ENCODE data around the gene C9.

DNA sequence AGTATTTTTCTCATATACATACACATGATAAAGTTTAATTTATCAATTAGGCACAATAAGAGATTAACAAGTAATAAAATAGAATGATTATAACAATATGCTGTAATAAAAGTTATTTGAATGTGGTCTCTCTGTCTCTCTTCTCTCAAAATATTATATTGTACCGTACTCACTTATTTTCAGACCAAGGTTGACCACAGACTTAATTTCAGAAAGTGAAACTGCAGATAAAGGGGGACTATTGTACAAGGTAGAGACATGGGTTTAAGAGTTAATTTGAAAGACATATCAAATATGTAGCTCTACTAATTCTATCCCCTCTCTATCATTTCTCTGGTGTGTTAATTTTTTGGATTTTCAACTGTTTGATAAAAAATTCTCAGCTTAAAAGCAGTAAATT, 20.0 kb upstream of the C9 start:
- TF ChIP-seq, protein P1, sequence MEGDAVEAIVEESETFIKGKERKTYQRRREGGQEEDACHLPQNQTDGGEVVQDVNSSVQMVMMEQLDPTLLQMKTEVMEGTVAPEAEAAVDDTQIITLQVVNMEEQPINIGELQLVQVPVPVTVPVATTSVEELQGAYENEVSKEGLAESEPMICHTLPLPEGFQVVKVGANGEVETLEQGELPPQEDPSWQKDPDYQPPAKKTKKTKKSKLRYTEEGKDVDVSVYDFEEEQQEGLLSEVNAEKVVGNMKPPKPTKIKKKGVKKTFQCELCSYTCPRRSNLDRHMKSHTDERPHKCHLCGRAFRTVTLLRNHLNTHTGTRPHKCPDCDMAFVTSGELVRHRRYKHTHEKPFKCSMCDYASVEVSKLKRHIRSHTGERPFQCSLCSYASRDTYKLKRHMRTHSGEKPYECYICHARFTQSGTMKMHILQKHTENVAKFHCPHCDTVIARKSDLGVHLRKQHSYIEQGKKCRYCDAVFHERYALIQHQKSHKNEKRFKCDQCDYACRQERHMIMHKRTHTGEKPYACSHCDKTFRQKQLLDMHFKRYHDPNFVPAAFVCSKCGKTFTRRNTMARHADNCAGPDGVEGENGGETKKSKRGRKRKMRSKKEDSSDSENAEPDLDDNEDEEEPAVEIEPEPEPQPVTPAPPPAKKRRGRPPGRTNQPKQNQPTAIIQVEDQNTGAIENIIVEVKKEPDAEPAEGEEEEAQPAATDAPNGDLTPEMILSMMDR (IDR thresholded peaks at IDR 0.05; ENCODE audit: insufficient read depth, low read length, poor library complexity, severe bottlenecking) = no peak
- TF ChIP-seq EZH2phosphoT487 (conservative IDR thresholded peaks at IDR 0.05; ENCODE audit: low read length) = no peak

Data from SU-DHL-6 (cell line).